K562 (cell line): ENCODE results near the gene CCDC50. TPM values are rescaled to one million over a fixed set of nuclear protein-coding genes. Genes with fewer than 3 reads are reported as not detected.

Experiments
- ATAC-seq: fragments of 200-7000 bp; cut with Tn5 transposase; 3 replicates; pipeline ENCODE4 v1.9.1; 2020; ENCODE audit warnings: moderate library complexity
- BruUV-seq: library from RNA; stranded (reverse); fragments of 400-500 nt; replicated peaks from 2 replicates; lab custom pipeline; 2021; lab: Mats Ljungman, UMichigan
- CTCF ChIA-PET: fragments of 300-600 bp; formaldehyde crosslinking; extraction: SDS; loops from one replicate; lab custom pipeline; 2021; ENCODE audit warnings: low intra/inter-chr PET ratio; lab: Yijun Ruan, JAX
- POLR2A ChIA-PET: fragments of 300-600, 350-650 bp; sonication (Branson Sonifier 250); formaldehyde crosslinking; extraction: SDS; loops from one replicate; lab custom pipeline; 2021; ENCODE audit warnings: antibody characterized with exemption, inconsistent platforms; lab: Yijun Ruan, JAX
- DNase-seq, 4 experiments: peaks; one replicate each; pipeline versions ENCODE4 v3.0.0 to v3.0.0-alpha.2; 2011 to 2018; ENCODE audit warnings: low spot score in 3 of 4, mixed read lengths in 3 of 4; ENCODE audit errors: extremely low read depth in 1 of 4
- FAIRE-seq: peaks from 2 replicates; lab custom pipeline; 2011; peaks lifted over from hg19 to GRCh38; lab: Jason Lieb, UNC
- H2AFZ ChIP-seq: 2 replicates; pipeline ENCODE4 v1.6.0; 2011; ENCODE audit warnings: low read depth, low read length, control low read depth, inconsistent platforms
- H3K27ac ChIP-seq: fragments of 200-600 bp; 3 replicates; pipeline ENCODE4 v1.8.0; 2011; ENCODE audit warnings: low read depth, mild to moderate bottlenecking, control low read depth, inconsistent platforms, low read length, moderate library complexity, mixed read lengths; ENCODE audit errors: extremely low read depth
- H3K27me3 ChIP-seq, 2 experiments: fragments of 300-600 bp in 1 of 2; 2 replicates in 1 of 2; 3 replicates in 1 of 2; pipeline versions ENCODE4 v1.6.0 to v1.8.0; 2011; ENCODE audit warnings: inconsistent platforms in 2 of 2, low read length in 2 of 2, mild to moderate bottlenecking in 1 of 2, mixed read lengths in 1 of 2, moderate library complexity in 1 of 2; ENCODE audit not compliant: control insufficient read depth in 2 of 2, insufficient read depth in 2 of 2
- H3K36me3 ChIP-seq: fragments of 300-600 bp; 3 replicates; pipeline ENCODE4 v1.8.0; 2011; ENCODE audit warnings: mild to moderate bottlenecking, low read length, inconsistent platforms; ENCODE audit not compliant: control insufficient read depth, insufficient read depth
- H3K4me1 ChIP-seq, 2 experiments: fragments of 200-600 bp in 1 of 2; replicated peaks in 1 of 2; 2 replicates in 1 of 2; 3 replicates in 1 of 2; pipeline versions ENCODE4 v1.5.1 to v1.8.0; 2011; ENCODE audit warnings: inconsistent platforms in 2 of 2, low read length in 2 of 2, mild to moderate bottlenecking in 1 of 2, mixed read lengths in 1 of 2, moderate library complexity in 1 of 2; ENCODE audit not compliant: control insufficient read depth in 2 of 2, insufficient read depth in 2 of 2
- H3K4me2 ChIP-seq: 2 replicates; pipeline ENCODE4 v1.6.1; 2011; ENCODE audit warnings: low read length, control low read depth, inconsistent platforms, mixed read lengths; ENCODE audit not compliant: insufficient read depth
- H3K4me3 ChIP-seq: fragments of 200-600 bp; sonication (generic), shearing (Covaris generic); 2 replicates; pipeline ENCODE4 v1.5.1; 2016; ENCODE audit warnings: control low read depth, inconsistent platforms
- H3K79me2 ChIP-seq: fragments of 200-600 bp; 3 replicates; pipeline ENCODE4 v1.8.0; 2011; ENCODE audit warnings: low read length, inconsistent platforms; ENCODE audit not compliant: control insufficient read depth, insufficient read depth
- H3K9ac ChIP-seq, 2 experiments: 2 replicates each; pipeline versions ENCODE4 v1.6.0 to v1.6.1; 2011; ENCODE audit warnings: low read depth in 2 of 2, low read length in 2 of 2, control low read depth in 1 of 2, inconsistent platforms in 1 of 2, mild to moderate bottlenecking in 1 of 2, mixed read lengths in 1 of 2; ENCODE audit not compliant: insufficient read depth in 1 of 2
- H3K9me1 ChIP-seq: one replicate; pipeline ENCODE4 v1.6.0; 2011; ENCODE audit warnings: inconsistent platforms, mild to moderate bottlenecking, low read length, moderate library complexity; ENCODE audit not compliant: control insufficient read depth, insufficient read depth
- H3K9me3 ChIP-seq: replicated peaks from 2 replicates; pipeline ENCODE4 v1.5.1; 2011; ENCODE audit warnings: low read depth, low read length, inconsistent platforms; ENCODE audit not compliant: control insufficient read depth, insufficient read depth
- H4K20me1 ChIP-seq: replicated peaks from 2 replicates; pipeline ENCODE4 v1.6.1; 2011; ENCODE audit warnings: low read length, inconsistent platforms, mixed read lengths; ENCODE audit not compliant: control insufficient read depth, insufficient read depth
- ARID1B ChIP-seq: fragments of 450-650 bp; IDR thresholded peaks from 2 replicates; pipeline ENCODE4 v1.6.1; 2016; ENCODE audit warnings: antibody characterized with exemption, mild to moderate bottlenecking, inconsistent platforms
- BMI1 ChIP-seq: fragments of 150-350 bp; IDR thresholded peaks from 2 replicates; pipeline ENCODE4 v1.6.1; 2014; ENCODE audit warnings: low read length
- GATAD2B ChIP-seq: fragments of 450-650 bp; IDR thresholded peaks from 2 replicates; pipeline ENCODE4 v1.6.1; 2017; ENCODE audit warnings: mild to moderate bottlenecking, borderline replicate concordance
- GTF2F1 ChIP-seq: IDR thresholded peaks from 2 replicates; pipeline ENCODE4 v1.6.1; 2011; ENCODE audit warnings: low read depth, low read length, improper control_type of control experiment
- HNRNPH1 ChIP-seq: fragments of 200-400 bp; formaldehyde crosslinking; optimal IDR thresholded peaks from 2 replicates; pipeline ENCODE3; 2017; ENCODE audit warnings: low read depth, mild to moderate bottlenecking, low read length, moderate library complexity
- IRF2 ChIP-seq: sonication (generic); formaldehyde crosslinking; IDR thresholded peaks from 2 replicates; pipeline ENCODE4 v1.8.1; 2022; ENCODE audit warnings: mild to moderate bottlenecking, missing genetic modification reagents
- KLF1 ChIP-seq: fragments of 450-650 bp; IDR thresholded peaks from 2 replicates; pipeline ENCODE4 v1.6.1; 2016; ENCODE audit warnings: missing genetic modification characterization, missing compliant biosample characterization
- KLF10 ChIP-seq: fragments of 250-450 bp; sonication (Bioruptor Pico); IDR thresholded peaks from 2 replicates; pipeline ENCODE4 v1.6.1; 2021; ENCODE audit warnings: matching md5 sums
- MYBL2 ChIP-seq, 2 experiments: fragments of 450-650 bp in 1 of 2; sonication (generic) in 1 of 2; formaldehyde crosslinking in 1 of 2; IDR thresholded peaks; 2 replicates each; pipeline versions ENCODE4 v1.6.1 to v1.8.1; 2017 to 2022; ENCODE audit warnings: borderline replicate concordance in 1 of 2, inconsistent platforms in 1 of 2, low read depth in 1 of 2, mild to moderate bottlenecking in 1 of 2, missing genetic modification reagents in 1 of 2, moderate library complexity in 1 of 2
- NR2C2 ChIP-seq, 2 experiments: fragments of 200-800 bp in 1 of 2; sonication (Bioruptor generic) in 1 of 2; sonication (generic) in 1 of 2; formaldehyde crosslinking in 1 of 2; IDR thresholded peaks; 2 replicates each; pipeline versions ENCODE4 v1.6.1 to v1.8.0; 2016 to 2022; ENCODE audit warnings: mild to moderate bottlenecking in 1 of 2, missing compliant biosample characterization in 1 of 2, missing genetic modification characterization in 1 of 2, missing genetic modification reagents in 1 of 2
- POLR3A ChIP-seq: IDR thresholded peaks from 2 replicates; pipeline ENCODE4 v1.6.1; 2011; ENCODE audit warnings: borderline replicate concordance, mild to moderate bottlenecking, moderate library complexity; ENCODE audit not compliant: insufficient read length, insufficient read depth; ENCODE audit errors: extremely low read depth
- SIN3A ChIP-seq, 2 experiments: fragments of 150-350 bp in 1 of 2; IDR thresholded peaks; 2 replicates each; pipeline ENCODE4 v1.6.1; 2011 to 2016; ENCODE audit warnings: borderline replicate concordance in 2 of 2, low read depth in 2 of 2, low read length in 2 of 2, mild to moderate bottlenecking in 2 of 2, moderate library complexity in 2 of 2; ENCODE audit not compliant: control insufficient read depth in 1 of 2
- SIN3B ChIP-seq: fragments of 450-650 bp; IDR thresholded peaks from 2 replicates; pipeline ENCODE4 v1.6.1; 2017; ENCODE audit warnings: low read depth, mild to moderate bottlenecking, moderate library complexity
- STAT5B ChIP-seq: fragments of 250-450 bp; sonication (Bioruptor Pico); IDR thresholded peaks from 2 replicates; pipeline ENCODE4 v1.8.0; 2021; ENCODE audit warnings: mild to moderate bottlenecking, inconsistent platforms
- TBL1XR1 ChIP-seq, 2 experiments: IDR thresholded peaks; 2 replicates each; pipeline ENCODE4 v1.6.1; 2012; ENCODE audit warnings: improper control_type of control experiment in 2 of 2, low read length in 2 of 2, mild to moderate bottlenecking in 1 of 2
- TSC22D4 ChIP-seq: fragments of 450-650 bp; IDR thresholded peaks from 2 replicates; pipeline ENCODE4 v1.6.1; 2016; ENCODE audit warnings: missing genetic modification characterization, missing biosample characterization, control low read depth
- U2AF1 ChIP-seq: fragments of 200-400 bp; formaldehyde crosslinking; optimal IDR thresholded peaks from 2 replicates; pipeline ENCODE3; 2017; ENCODE audit warnings: mild to moderate bottlenecking, low read depth, low read length, moderate library complexity
- ZNF311 ChIP-seq: fragments of 250-450 bp; sonication (Bioruptor Pico); IDR thresholded peaks from 2 replicates; pipeline ENCODE4 v1.4.0; 2020; ENCODE audit warnings: mild to moderate bottlenecking, moderate library complexity
- ZZZ3 ChIP-seq: fragments of 450-650 bp; IDR thresholded peaks from 2 replicates; pipeline ENCODE4 v1.6.1; 2016; ENCODE audit warnings: antibody characterized with exemption, mild to moderate bottlenecking, moderate library complexity
- WGBS: fragments of 100-300 bp; shearing (Covaris generic); methylation state at CpG from one replicate; pipeline ENCODE4 v1.1.6; 2016; ENCODE audit warnings: low coverage, mixed read lengths; ENCODE audit not compliant: insufficient coverage; ENCODE audit errors: missing lambda C conversion rate; 5-methylcytosine and 5-hydroxymethylcytosine counted together
- in situ Hi-C: fragments of 300-500 bp; cut with MboI; formaldehyde crosslinking; loops from 4 replicates; pipeline ENCODE4 v1.15.0; 2018; ENCODE audit warnings: inconsistent platforms, mixed read lengths
- intact Hi-C: fragments of 100-400 bp; cut with micrococcal nuclease; formaldehyde crosslinking; loops from 2 replicates; pipeline ENCODE4 v1.14.2; 2022
- polyA plus RNA-seq, 8 experiments: library from polyadenylated mRNA; depleted of rRNA in 4 of 8; stranded (reverse) in 5 of 8; unstranded in 3 of 8; fragments of >200 nt; fragmentation: Nextera tagmentation in 2 of 8; fragmentation: Illumina TruSeq in 1 of 8; extraction: Ambion mirVana in 2 of 8; extraction: Trizol in 1 of 8; gene quantifications; 2 replicates each; pipeline versions ENCODE4 v1.2.1 to v1.2.3, GENCODE V29; 2011 to 2014; ENCODE audit warnings: inconsistent platforms in 1 of 8, missing spikeins in 1 of 8
- total RNA-seq, 7 experiments: library from RNA; depleted of rRNA in 6 of 7; stranded (reverse); fragments of >200 nt in 6 of 7; fragmentation: Illumina TruSeq in 2 of 7; extraction: Trizol in 2 of 7; gene quantifications; 2 replicates each; pipeline versions ENCODE4 v1.2.1 to v1.2.3, GENCODE V29; 2011 to 2021; ENCODE audit warnings: low replicate concordance in 1 of 7
- TF ChIP-seq, protein P1 (sequence below): conservative IDR thresholded peaks from 2 replicates; pipeline ENCODE4 v1.6.1; 2011; ENCODE audit warnings: low read depth, mild to moderate bottlenecking, low read length; ENCODE audit not compliant: control insufficient read depth

The CCDC50 gene
- total and polyA plus RNA-seq, 9 of the 15 experiments (the other 6 are each of a cell fraction or from before 2014, with no cell fraction given), result 8.4 to 63.4 (median 40.4) TPM

DNA sequence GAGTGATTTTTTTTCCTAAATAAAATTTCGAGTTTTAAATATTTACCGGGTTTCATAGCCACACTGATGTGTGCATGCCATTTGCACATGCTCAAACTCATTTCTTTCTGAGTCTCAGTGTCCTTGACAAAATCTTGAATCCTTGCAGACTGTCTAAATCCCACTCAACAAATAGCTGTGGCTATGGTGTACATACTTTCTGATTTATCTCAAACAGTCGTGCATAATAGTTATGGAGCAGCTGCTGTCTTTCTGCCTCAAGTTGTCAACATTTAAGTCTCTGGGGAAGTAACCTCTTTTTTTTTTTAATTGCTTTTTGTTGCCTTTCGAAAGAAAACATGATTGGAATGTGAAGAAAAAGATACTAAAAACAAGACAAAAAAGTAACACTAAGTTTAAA is 53.9 kb downstream of the CCDC50 start:
- BruUV-seq, result no TSS peak
- no peak overlapping the region for H3K27ac ChIP-seq
- no peak for DNase-seq
- in situ Hi-C loops, result no loop called here
- no peaks in the 10 kb centered on the region for H3K79me2 ChIP-seq
- no peaks in the 10 kb centered on the region for H4K20me1 ChIP-seq
- 0 out of 5 replicates have a peak, but pooled peaks cover 0 to 2% of the 10 kb centered on the region in 2 experiments for H3K4me1 ChIP-seq
- no peak for ATAC-seq
- no peaks in the 10 kb centered on the region for H3K9me1 ChIP-seq
- ChIA-PET CTCF (interaction anchor here (0.7 kb wide), 1 partner anchor 153 kb away, joined by 4 read pairs; no protein-coding TSS in a partner anchor), POLR2A (no interaction called here)
- no peaks in the 10 kb centered on the region for H3K9me3 ChIP-seq
- H2AFZ ChIP-seq, result no peak overlapping the region
- TF ChIP-seq TSC22D4 (tag), result no peak
- no peak for TF ChIP-seq GTF2F1
- TF ChIP-seq, protein P1, sequence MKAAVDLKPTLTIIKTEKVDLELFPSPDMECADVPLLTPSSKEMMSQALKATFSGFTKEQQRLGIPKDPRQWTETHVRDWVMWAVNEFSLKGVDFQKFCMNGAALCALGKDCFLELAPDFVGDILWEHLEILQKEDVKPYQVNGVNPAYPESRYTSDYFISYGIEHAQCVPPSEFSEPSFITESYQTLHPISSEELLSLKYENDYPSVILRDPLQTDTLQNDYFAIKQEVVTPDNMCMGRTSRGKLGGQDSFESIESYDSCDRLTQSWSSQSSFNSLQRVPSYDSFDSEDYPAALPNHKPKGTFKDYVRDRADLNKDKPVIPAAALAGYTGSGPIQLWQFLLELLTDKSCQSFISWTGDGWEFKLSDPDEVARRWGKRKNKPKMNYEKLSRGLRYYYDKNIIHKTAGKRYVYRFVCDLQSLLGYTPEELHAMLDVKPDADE, result no peak
- no peak for TF ChIP-seq SIN3B
- no peak for TF ChIP-seq SIN3A (IDR thresholded peaks at IDR 0.05; ENCODE audit: borderline replicate concordance in 2 of 2, control insufficient read depth in 1 of 2, low read depth in 2 of 2, low read length in 2 of 2)
- TF ChIP-seq ARID1B, result no peak
- TF ChIP-seq ZNF311 (CRISPR knock-in tag), result no peak
- TF ChIP-seq NR2C2 (CRISPR knock-in tag; IDR thresholded peaks at IDR 0.05), result no peak
- no peak for TF ChIP-seq NR2C2 (tag; IDR thresholded peaks at IDR 0.05)
- TF ChIP-seq STAT5B (CRISPR knock-in tag), result no peak
- no peak for TF ChIP-seq GATAD2B
- no peak for TF ChIP-seq IRF2 (CRISPR knock-in tag)
- TF ChIP-seq KLF10 (CRISPR knock-in tag), result no peak
- no peak for TF ChIP-seq HNRNPH1
- TF ChIP-seq MYBL2 (IDR thresholded peaks at IDR 0.05; ENCODE audit: low read depth), result no peak
- TF ChIP-seq MYBL2 (CRISPR knock-in tag; IDR thresholded peaks at IDR 0.05; ENCODE audit: borderline replicate concordance), result no peak
- no peak for TF ChIP-seq TBL1XR1 (IDR thresholded peaks at IDR 0.05; ENCODE audit: low read length in 2 of 2)
- no peak for TF ChIP-seq POLR3A
- TF ChIP-seq KLF1 (tag), result no peak
- no peak for TF ChIP-seq U2AF1
- TF ChIP-seq BMI1, result no peak
- no peak for TF ChIP-seq ZZZ3
- H3K27me3 ChIP-seq, result no peaks in the 10 kb centered on the region
- intact Hi-C loops, result loop anchor here (5.0 kb wide), 1 partner anchor 126 kb away; no protein-coding TSS in a partner anchor
- 61% methylated on average over 4 of the region's 4 CpGs for WGBS
- no peak overlapping the region for H3K9ac ChIP-seq
- FAIRE-seq, result no peak
- H3K36me3 ChIP-seq, result peaks cover 23% of the 10 kb centered on the region; the same call in 2 of the 3 replicates
- no peak overlapping the region for H3K4me2 ChIP-seq
- H3K4me3 ChIP-seq, result no peak overlapping the region
